A549 (cell line): Measurements from ENCODE around the gene XPC. TPM values are rescaled to one million over a fixed set of nuclear protein-coding genes. Genes with fewer than 3 reads are reported as not detected.

Source experiments
- ATAC-seq, 2 experiments: fragments of 200-7000 bp in 1 of 2; fragments of >200 bp in 1 of 2; cut with Nextera tagmentation in 1 of 2; cut with Tn5 transposase in 1 of 2; 3 replicates each; pipeline versions ENCODE4 v1.8.0 to v1.9.1; 2018 to 2020; ENCODE audit warnings: mild to moderate bottlenecking in 1 of 2, moderate library complexity in 1 of 2
- CTCF ChIA-PET: fragments of 300-600 bp; sonication (Branson Sonifier 250); formaldehyde crosslinking; extraction: SDS; loops from one replicate; lab custom pipeline; 2021; ENCODE audit warnings: antibody characterized with exemption, inconsistent platforms; lab: Yijun Ruan, JAX
- POLR2A ChIA-PET: fragments of 350-600 bp; formaldehyde crosslinking; extraction: SDS; loops from one replicate; lab custom pipeline; 2021; ENCODE audit warnings: antibody characterized with exemption, inconsistent platforms; lab: Yijun Ruan, JAX
- DNase-seq, 2 experiments: peaks; one replicate each; pipeline versions ENCODE4 v3.0.0 to v3.0.0-alpha.2; 2011 to 2016; ENCODE audit warnings: low read depth in 1 of 2, low spot score in 1 of 2
- FAIRE-seq: peaks from 2 replicates; lab custom pipeline; 2011; peaks lifted over from hg19 to GRCh38; lab: Jason Lieb, UNC
- H3K27ac ChIP-seq, 2 experiments: fragments of >200 bp; sonication (Bioruptor Twin); formaldehyde crosslinking; 3 replicates each; pipeline ENCODE4 v1.5.1; 2016 to 2017
- H3K4me1 ChIP-seq: fragments of >200 bp; sonication (Bioruptor Twin); formaldehyde crosslinking; 3 replicates; pipeline ENCODE4 v1.6.1; 2016
- H3K4me2 ChIP-seq: fragments of >200 bp; sonication (Bioruptor Twin); formaldehyde crosslinking; 3 replicates; pipeline ENCODE4 v1.6.1; 2016
- H3K4me3 ChIP-seq: fragments of >200 bp; sonication (Bioruptor Twin); formaldehyde crosslinking; 3 replicates; pipeline ENCODE4 v1.5.1; 2016
- H3K9me3 ChIP-seq: fragments of >200 bp; sonication (Bioruptor Twin); formaldehyde crosslinking; 3 replicates; pipeline ENCODE4 v1.6.1; 2016
- CBX2 ChIP-seq: fragments of 200-600 bp; sonication (generic); IDR thresholded peaks from 2 replicates; pipeline ENCODE4 v1.6.1; 2016; ENCODE audit warnings: low read depth, mild to moderate bottlenecking, borderline replicate concordance
- E2F6 ChIP-seq: IDR thresholded peaks from 2 replicates; pipeline ENCODE4 v1.6.1; 2012; ENCODE audit warnings: low read depth, borderline replicate concordance
- FOSB ChIP-seq: fragments of 250-450 bp; sonication (Bioruptor Pico); IDR thresholded peaks from 2 replicates; pipeline ENCODE4 v1.5.0; 2020; ENCODE audit warnings: mild to moderate bottlenecking, moderate library complexity
- HMGXB4 ChIP-seq: fragments of 250-450 bp; sonication (Bioruptor Pico); IDR thresholded peaks from 2 replicates; pipeline ENCODE4 v1.5.0; 2021; ENCODE audit warnings: mild to moderate bottlenecking, moderate library complexity, borderline replicate concordance
- JUN ChIP-seq, 2 experiments: fragments of >200 bp; sonication (Bioruptor Twin); formaldehyde crosslinking; IDR thresholded peaks; 2 replicates in 1 of 2; 3 replicates in 1 of 2; pipeline ENCODE4 v1.6.1; 2016 to 2017
- KDM1A ChIP-seq: fragments of 200-600 bp; sonication (generic); IDR thresholded peaks from 2 replicates; pipeline ENCODE4 v1.6.1; 2016; ENCODE audit warnings: low read depth, mild to moderate bottlenecking
- MAFK ChIP-seq: fragments of 450-650 bp; IDR thresholded peaks from 2 replicates; pipeline ENCODE4 v1.6.1; 2014; ENCODE audit not compliant: partially characterized antibody
- MAZ ChIP-seq: fragments of 150-350 bp; IDR thresholded peaks from 2 replicates; pipeline ENCODE4 v1.6.1; 2014; ENCODE audit warnings: antibody characterized with exemption, low read depth, low read length, borderline replicate concordance
- RCOR1 ChIP-seq: fragments of 150-350 bp; IDR thresholded peaks from 2 replicates; pipeline ENCODE4 v1.6.1; 2014; ENCODE audit warnings: antibody characterized with exemption, low read length, low read depth
- REST ChIP-seq: fragments of 200-600 bp; sonication (generic); IDR thresholded peaks from 2 replicates; pipeline ENCODE4 v1.6.1; 2016; ENCODE audit warnings: antibody characterized with exemption, mild to moderate bottlenecking, moderate library complexity
- RFX5 ChIP-seq: fragments of 450-650 bp; IDR thresholded peaks from 2 replicates; pipeline ENCODE4 v1.7.1; 2014; ENCODE audit warnings: antibody characterized with exemption, mild to moderate bottlenecking, moderate library complexity
- SMC3 ChIP-seq: fragments of >200 bp; sonication (Bioruptor Twin); formaldehyde crosslinking; IDR thresholded peaks from 3 replicates; pipeline ENCODE4 v1.6.1; 2018; ENCODE audit warnings: inconsistent platforms
- TFCP2L1 ChIP-seq: fragments of 250-450 bp; sonication (Bioruptor Pico); IDR thresholded peaks from 2 replicates; pipeline ENCODE4 v1.5.0; 2021; ENCODE audit warnings: mild to moderate bottlenecking
- ZFP36 ChIP-seq: fragments of 450-650 bp; IDR thresholded peaks from 2 replicates; pipeline ENCODE4 v1.6.1; 2014; ENCODE audit warnings: borderline replicate concordance; ENCODE audit not compliant: partially characterized antibody
- WGBS: methylation state at CpG from one replicate; pipeline ENCODE4 v1.1.6; 2017; ENCODE audit errors: missing lambda C conversion rate; 5-methylcytosine and 5-hydroxymethylcytosine counted together
- polyA plus RNA-seq, 4 experiments: library from polyadenylated mRNA; depleted of rRNA in 3 of 4; stranded (reverse); fragments of >200 nt; fragmentation: RNase III in 1 of 4; extraction: RNeasy Plus Mini Kit Qiagen cat#74134 plus additional on column Dnase treatment in 1 of 4; gene quantifications; 2 replicates in 3 of 4; 3 replicates in 1 of 4; pipeline ENCODE4 v1.2.3, GENCODE V29; 2011 to 2017

Gene XPC
- polyA plus RNA-seq, 2 of the 4 experiments (the other 2 are of a cell fraction) = 35.4 to 36.3 TPM

- CTCF ChIA-PET = interaction anchor here (0.7 to 1.6 kb wide), 3 partner anchors 14 to 63 kb away, joined by 3 to 10 read pairs (median 5); partner anchors contain the start of gene CHCHD4
- no peak overlapping the region for H3K4me2 ChIP-seq
- ATAC-seq = no peak
- no peak overlapping the region for H3K4me3 ChIP-seq
- 79% methylated on average over 2 of the region's 2 CpGs for WGBS
- no peak for DNase-seq
- peaks cover 35% of the 10 kb centered on the region for H3K4me1 ChIP-seq
- POLR2A ChIA-PET = interaction anchor here (1.3 to 1.6 kb wide), 2 partner anchors 16 to 38 kb away, joined by 4 to 5 read pairs; partner anchors contain the start of genes CHCHD4, LSM3, TMEM43 and XPC
- no peak overlapping the region for H3K27ac ChIP-seq
- no peak for FAIRE-seq
- TF ChIP-seq JUN (IDR thresholded peaks at IDR 0.05) (no peak), TFCP2L1 (CRISPR knock-in tag) (no peak), FOSB (no peak), E2F6 (no peak), MAZ (no peak), MAFK (no peak)
- TF ChIP-seq, all 56 proteins: peak for 0
- H3K9me3 ChIP-seq = no peaks in the 10 kb centered on the region
These were observed 37.7 kb downstream of the XPC start for GRCh38 chr3:14140668-14141067.

- WGBS = 65% methylated on average over 3 of the region's 5 CpGs
- CTCF ChIA-PET = interaction anchor here (1.0 kb wide), 1 partner anchor 14 kb away, joined by 5 read pairs; the partner anchor contains the start of genes CHCHD4 and TMEM43
These were observed 38.6 kb downstream of the XPC start for GRCh38 chr3:14139771-14140170.

More at GRCh38 chr3:14139771-14140170, 38.6 kb downstream of the XPC start:
- no peaks in the 10 kb centered on the region for H3K9me3 ChIP-seq
- no peak overlapping the region for H3K27ac ChIP-seq
- POLR2A ChIA-PET = interaction anchor here (1.3 kb wide), 1 partner anchor 15 kb away, joined by 4 read pairs; the partner anchor contains the start of genes CHCHD4 and TMEM43
- peaks cover 26% of the 10 kb centered on the region for H3K4me1 ChIP-seq
- DNase-seq (no peak), FAIRE-seq (no peak), ATAC-seq (no peak)
- H3K4me2 ChIP-seq = no peak overlapping the region
- TF ChIP-seq ZFP36 (no peak), KDM1A (no peak), RCOR1 (no peak), MAZ (no peak), CBX2 (no peak), SMC3 (no peak), RFX5 (no peak), REST (no peak), HMGXB4 (no peak)
- no peak overlapping the region for H3K4me3 ChIP-seq
